Common myeloid progenitor, CD34-positive (primary cell): ENCODE measurements around the gene NUDT22.
A peak's percentile ranks its signal among the peaks of the same experiment; 100 is the strongest.

Experiments
- CTCF ChIA-PET: fragments of 350-600 bp; sonication (Branson Sonifier 250); formaldehyde crosslinking; loops from one replicate; lab custom pipeline; 2021; ENCODE audit warnings: antibody characterized with exemption; lab: Charles Lee
- POLR2A ChIA-PET: fragments of 350-600 bp; sonication (Branson Sonifier 250); formaldehyde crosslinking; loops from one replicate; lab custom pipeline; 2021; ENCODE audit warnings: antibody characterized with exemption; lab: Charles Lee
- DNase-seq, 3 donors: peaks; one replicate each; pipeline versions ENCODE4 v3.0.0 to v3.0.0-alpha.2; 2013
- H3K27ac ChIP-seq, 2 experiments: 1 replicate in 1 of 2; 2 replicates in 1 of 2; pipeline ENCODE4 v1.7.0; 2013; ENCODE audit warnings: inconsistent platforms in 2 of 2, low read length in 2 of 2, mild to moderate bottlenecking in 2 of 2, low read depth in 1 of 2, moderate library complexity in 1 of 2; ENCODE audit not compliant: severe bottlenecking in 2 of 2, insufficient read depth in 1 of 2, poor library complexity in 1 of 2
- H3K27me3 ChIP-seq, 5 experiments: replicated peaks in 2 of 5; 1 replicate in 3 of 5; 2 replicates in 2 of 5; pipeline versions ENCODE4 v1.6.1 to v1.7.0; 2013; ENCODE audit warnings: low read length in 4 of 5, mild to moderate bottlenecking in 2 of 5, moderate library complexity in 2 of 5, inconsistent platforms in 1 of 5; ENCODE audit not compliant: insufficient read depth in 5 of 5, control insufficient read depth in 4 of 5
- H3K36me3 ChIP-seq, 4 experiments: 1 replicate in 2 of 4; 2 replicates in 2 of 4; pipeline versions ENCODE4 v1.6.1 to v1.7.0; 2013; ENCODE audit warnings: low read length in 3 of 4, control low read depth in 1 of 4, mild to moderate bottlenecking in 1 of 4; ENCODE audit not compliant: control insufficient read depth in 4 of 4, insufficient read depth in 4 of 4
- H3K4me1 ChIP-seq, 4 experiments: 1 replicate in 3 of 4; 2 replicates in 1 of 4; pipeline versions ENCODE4 v1.6.1 to v1.7.1; 2013; ENCODE audit warnings: low read length in 3 of 4, mild to moderate bottlenecking in 3 of 4, control low read depth in 1 of 4, inconsistent platforms in 1 of 4, moderate library complexity in 1 of 4; ENCODE audit not compliant: control insufficient read depth in 4 of 4, insufficient read depth in 4 of 4; ENCODE audit errors: control extremely low read depth in 1 of 4
- H3K4me3 ChIP-seq, 7 experiments: 1 replicate in 4 of 7; 2 replicates in 3 of 7; pipeline versions ENCODE4 v1.5.1 to v1.7.0; 2013; ENCODE audit warnings: mild to moderate bottlenecking in 7 of 7, low read length in 6 of 7, moderate library complexity in 6 of 7, inconsistent platforms in 2 of 7, low read depth in 2 of 7, control low read depth in 1 of 7; ENCODE audit not compliant: insufficient read depth in 4 of 7, control insufficient read depth in 1 of 7; ENCODE audit errors: extremely low read depth in 1 of 7
- H3K9me3 ChIP-seq, 5 experiments: 1 replicate in 4 of 5; 2 replicates in 1 of 5; pipeline versions ENCODE4 v1.6.1 to v1.7.1; 2013; ENCODE audit warnings: low read length in 4 of 5, mild to moderate bottlenecking in 2 of 5, inconsistent platforms in 1 of 5, low read depth in 1 of 5, moderate library complexity in 1 of 5; ENCODE audit not compliant: control insufficient read depth in 4 of 5, insufficient read depth in 2 of 5; ENCODE audit errors: control extremely low read depth in 1 of 5
- WGBS: methylation state at CpG from one replicate; pipeline ENCODE4 v1.1.5; 2013; ENCODE audit not compliant: insufficient coverage; 5-methylcytosine and 5-hydroxymethylcytosine counted together

The NUDT22 gene

GRCh38 chr11:64241491-64242374, 15.7 kb downstream of the NUDT22 start:
- Histone ChIP-seq H3K27me3 (no peaks in the 10 kb centered on the region), H3K27ac (peak overlapping the region; percentile 96 to 97), H3K36me3 (peaks cover 0 to 37% (median 28%) of the 10 kb centered on the region in 4 experiments), H3K4me3 (peak overlapping the region; percentile 69 to 91 (median 85)), H3K9me3 (no peaks in the 10 kb centered on the region), H3K4me1 (peaks cover 4 to 56% (median 50%) of the 10 kb centered on the region in 4 experiments)
- ChIA-PET POLR2A (interaction anchor here (0.6 to 7.6 kb wide), 10 partner anchors 10 to 151 kb away, joined by 3 to 74 read pairs (median 3); partner anchors contain the start of genes DNAJC4, FERMT3, PRDX5 and TRMT112), CTCF (interaction anchor here (0.6 to 12.2 kb wide), 9 partner anchors 10 to 533 kb away, joined by 3 to 177 read pairs (median 4); partner anchors contain the start of genes CATSPERZ, FERMT3 and PLCB3)
- WGBS, result 0% methylated on average over 49 of the region's 63 CpGs
- peak; percentile 98 to 99 (median 99) for DNase-seq

- CTCF ChIA-PET, result interaction anchor here (1.7 to 12.2 kb wide), 8 partner anchors 8 to 60 kb away, joined by 3 to 177 read pairs (median 10); partner anchors contain the start of genes CATSPERZ, FERMT3, NUDT22 and PLCB3
- H3K4me3 ChIP-seq, result peak overlapping the region in 1 of 7 experiments; percentile 1
Measured at GRCh38 chr11:64243236-64243854, 17.3 kb downstream of the NUDT22 start.

DNA sequence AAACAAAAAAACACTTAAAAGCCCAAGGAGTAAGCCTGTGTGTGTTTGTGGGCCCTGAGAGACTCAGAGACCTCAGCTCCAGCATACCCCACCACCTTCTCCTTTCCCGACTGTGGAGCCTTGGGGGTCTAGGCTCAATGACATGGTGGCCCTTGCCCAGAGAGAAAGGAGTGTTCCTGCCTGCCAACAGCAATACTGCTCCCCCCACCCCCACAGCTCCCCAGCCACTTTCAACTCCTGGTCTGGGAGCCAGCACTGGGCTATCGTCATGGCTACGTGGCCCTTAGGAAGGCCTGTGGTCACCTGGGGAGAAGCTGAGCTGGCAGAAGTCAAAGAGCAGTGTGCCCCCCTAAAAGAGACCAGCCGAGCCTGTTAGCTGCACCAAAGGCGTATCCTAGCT, 18.0 kb downstream of the NUDT22 start:
- ChIA-PET CTCF (interaction anchor here (1.1 to 12.2 kb wide), 9 partner anchors 8 to 60 kb away, joined by 3 to 177 read pairs (median 9); partner anchors contain the start of genes CATSPERZ, FERMT3, NUDT22 and PLCB3), POLR2A (interaction anchor here (1.0 to 7.6 kb wide), 2 partner anchors 18 to 38 kb away, joined by 4 to 74 read pairs; partner anchors contain the start of genes FERMT3, NUDT22 and TRPT1)
- peaks cover 4 to 72% (median 67%) of the 10 kb centered on the region in 4 experiments for H3K4me1 ChIP-seq
- H3K4me3 ChIP-seq, result no peak overlapping the region
- 88% methylated on average over 2 of the region's 5 CpGs for WGBS
- peaks cover 0 to 20% (median 12%) of the 10 kb centered on the region in 4 experiments for H3K36me3 ChIP-seq
- no peaks in the 10 kb centered on the region for H3K27me3 ChIP-seq
- DNase-seq, result no peak
- H3K9me3 ChIP-seq, result no peaks in the 10 kb centered on the region
- no peak overlapping the region for H3K27ac ChIP-seq

More at GRCh38 chr11:64243236-64243854, 17.3 kb downstream of the NUDT22 start:
- Histone ChIP-seq H3K27me3 (no peaks in the 10 kb centered on the region), H3K4me1 (peaks cover 4 to 70% (median 61%) of the 10 kb centered on the region in 4 experiments), H3K9me3 (no peaks in the 10 kb centered on the region), H3K27ac (no peak overlapping the region), H3K36me3 (peaks cover 0 to 26% (median 17%) of the 10 kb centered on the region in 4 experiments)
- POLR2A ChIA-PET, result interaction anchor here (0.7 to 7.6 kb wide), 3 partner anchors 17 to 37 kb away, joined by 3 to 74 read pairs (median 3); partner anchors contain the start of genes FERMT3 and NUDT22
- 100% methylated on average over 5 of the region's 8 CpGs for WGBS
- no peak for DNase-seq

- DNase-seq, result no peak
- Histone ChIP-seq H3K36me3 (peaks cover 0 to 20% (median 12%) of the 10 kb centered on the region in 4 experiments), H3K27ac (peak overlapping the region; percentile 46 to 75), H3K27me3 (no peaks in the 10 kb centered on the region), H3K4me3 (peak overlapping the region in 6 of 7 experiments; percentile 2 to 98 (median 86)), H3K9me3 (no peaks in the 10 kb centered on the region), H3K4me1 (peaks cover 2 to 75% (median 72%) of the 10 kb centered on the region in 4 experiments)
- 54% methylated on average over 3 of the region's 6 CpGs for WGBS
- CTCF ChIA-PET, result interaction anchor here (0.7 to 12.2 kb wide), 12 partner anchors 10 to 110 kb away, joined by 3 to 177 read pairs (median 4); partner anchors contain the start of genes CATSPERZ, FERMT3 and VEGFB
- POLR2A ChIA-PET, result interaction anchor here (0.6 to 7.6 kb wide), 7 partner anchors 15 to 498 kb away, joined by 3 to 74 read pairs (median 4); partner anchors contain the start of genes DNAJC4, FERMT3, NUDT22 and STIP1
Measured at GRCh38 chr11:64244966-64245365, 18.9 kb downstream of the NUDT22 start.

DNA sequence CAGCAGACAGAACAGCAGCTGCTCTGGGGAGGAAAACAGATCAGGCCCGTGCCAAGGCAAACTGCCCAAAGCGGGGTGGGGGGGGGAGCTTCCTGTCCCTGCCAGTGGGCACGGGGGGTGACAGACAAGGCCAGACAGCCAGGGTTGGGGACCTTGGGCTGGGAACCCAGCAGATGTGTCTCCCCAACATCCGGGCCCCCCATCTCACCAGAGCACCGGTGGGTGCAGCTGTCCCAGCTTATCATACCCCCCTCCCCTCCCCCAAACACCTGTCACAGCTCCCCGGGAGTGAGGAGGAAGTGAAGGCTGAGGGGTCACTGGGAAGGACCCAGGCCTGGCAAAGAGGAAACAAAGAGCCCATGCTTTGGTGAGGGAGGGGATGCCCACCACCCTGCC, 19.3 kb downstream of the NUDT22 start:
- Histone ChIP-seq H3K4me3 (peak overlapping the region in 6 of 7 experiments; percentile 52 to 98 (median 86)), H3K4me1 (peaks cover 2 to 74% (median 72%) of the 10 kb centered on the region in 4 experiments), H3K27ac (peak overlapping the region; percentile 46 to 75), H3K9me3 (no peaks in the 10 kb centered on the region), H3K36me3 (peaks cover 0 to 20% (median 12%) of the 10 kb centered on the region in 4 experiments), H3K27me3 (no peaks in the 10 kb centered on the region)
- POLR2A ChIA-PET, result interaction anchor here (0.6 to 7.6 kb wide), 5 partner anchors 15 to 498 kb away, joined by 3 to 74 read pairs (median 3); partner anchors contain the start of genes DNAJC4, FERMT3, NUDT22 and TRPT1
- CTCF ChIA-PET, result interaction anchor here (0.7 to 12.2 kb wide), 8 partner anchors 10 to 110 kb away, joined by 3 to 177 read pairs (median 4); partner anchors contain the start of genes FERMT3 and VEGFB
- peak in 2 of 3 donors; percentile 58 to 77 for DNase-seq
- 0% methylated on average over 3 of the region's 6 CpGs for WGBS
